Central memory CD8-positive, alpha-beta T cell (primary cell): ENCODE measurements around the gene DPYSL4.
"Not testable (repeated sequence)": the region's sequence is repeated elsewhere in the genome, so short reads cannot be mapped to it uniquely, and the experiment has no call there.

Source experiments
- ATAC-seq: fragments of 150-1000 bp; cut with Tn5 transposase; replicated peaks from 2 replicates; pipeline ENCODE4 v1.10.0; 2022; ENCODE audit warnings: mild to moderate bottlenecking, moderate FRiP score, moderate number of reproducible peaks; ENCODE audit not compliant: poor library complexity, severe bottlenecking; ENCODE audit errors: extremely low read depth
- DNase-seq, 2 donors: peaks; one replicate each; pipeline ENCODE4 v3.0.0; 2021; ENCODE audit warnings: low spot score in 2 of 2
- H3K27ac Mint-ChIP-seq: one replicate; pipeline ENCODE4 v1.8.0; 2022; ENCODE audit warnings: low read depth, mild to moderate bottlenecking, moderate library complexity, mixed read lengths
- H3K27me3 Mint-ChIP-seq: one replicate; pipeline ENCODE4 v1.8.0; 2022; ENCODE audit warnings: mixed read lengths
- H3K36me3 Mint-ChIP-seq: one replicate; pipeline ENCODE4 v1.8.0; 2022; ENCODE audit warnings: mild to moderate bottlenecking, moderate library complexity, mixed read lengths; ENCODE audit not compliant: insufficient read depth
- H3K4me1 Mint-ChIP-seq: one replicate; pipeline ENCODE4 v1.8.0; 2022; ENCODE audit warnings: mixed read lengths
- H3K4me3 Mint-ChIP-seq: one replicate; pipeline ENCODE4 v1.8.0; 2022; ENCODE audit warnings: mild to moderate bottlenecking, moderate library complexity, mixed read lengths
- H3K9me3 Mint-ChIP-seq: one replicate; pipeline ENCODE4 v1.8.0; 2022; ENCODE audit warnings: mixed read lengths

The DPYSL4 gene

DNA sequence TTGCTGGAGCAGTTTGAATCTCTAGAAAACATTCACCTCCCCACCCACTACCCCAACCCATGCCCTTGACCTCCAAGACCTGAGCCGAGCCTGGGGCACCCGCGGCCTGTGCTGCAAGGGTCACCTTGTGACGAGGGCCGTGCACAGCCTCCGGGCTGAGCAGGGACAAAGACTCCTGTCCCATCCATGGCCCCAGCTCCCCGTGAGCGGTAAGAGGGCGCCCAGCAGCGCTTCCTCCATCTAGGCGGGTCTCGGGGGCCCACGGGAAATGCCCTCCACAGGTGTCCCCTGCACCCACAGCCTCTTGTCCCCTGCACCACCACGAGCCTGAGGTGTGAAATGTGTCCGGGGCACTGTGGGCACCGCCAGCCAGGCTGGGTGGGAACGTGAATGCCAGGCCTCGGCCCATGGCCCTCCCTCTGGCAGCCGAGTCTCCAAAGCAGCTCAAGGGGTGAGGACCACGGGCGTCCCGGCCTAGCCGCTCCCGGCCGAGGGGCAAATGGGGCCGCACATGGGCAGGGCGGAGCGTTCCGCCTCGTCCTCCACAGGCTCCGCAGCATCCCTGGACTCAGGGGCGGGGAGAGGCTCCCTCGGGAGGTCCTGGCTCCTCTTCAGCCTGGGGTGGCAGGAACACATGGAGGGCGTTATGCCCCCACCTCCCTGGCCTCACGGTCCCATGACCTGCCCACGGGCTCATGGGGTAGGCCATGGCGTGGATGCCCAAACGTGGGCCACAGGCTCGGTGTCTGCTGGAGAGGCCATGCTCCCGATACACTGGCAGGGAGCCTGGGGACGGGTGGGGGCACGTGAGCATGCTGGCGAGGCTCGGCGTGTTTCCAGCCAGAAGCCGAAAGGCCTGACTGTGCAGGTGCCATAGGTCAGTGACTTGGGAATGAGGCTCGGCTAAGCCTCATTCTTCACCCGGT is 21.1 kb downstream of the DPYSL4 start:
- H3K4me3 Mint-ChIP-seq: no peak overlapping the region
- H3K4me1 Mint-ChIP-seq: no peaks in the 10 kb centered on the region
- H3K9me3 Mint-ChIP-seq: no peaks in the 10 kb centered on the region
- H3K27ac Mint-ChIP-seq: no peak overlapping the region
- H3K36me3 Mint-ChIP-seq: no peaks in the 10 kb centered on the region
- ATAC-seq (no peak), DNase-seq (no peak)
- H3K27me3 Mint-ChIP-seq: no peaks in the 10 kb centered on the region

DNA sequence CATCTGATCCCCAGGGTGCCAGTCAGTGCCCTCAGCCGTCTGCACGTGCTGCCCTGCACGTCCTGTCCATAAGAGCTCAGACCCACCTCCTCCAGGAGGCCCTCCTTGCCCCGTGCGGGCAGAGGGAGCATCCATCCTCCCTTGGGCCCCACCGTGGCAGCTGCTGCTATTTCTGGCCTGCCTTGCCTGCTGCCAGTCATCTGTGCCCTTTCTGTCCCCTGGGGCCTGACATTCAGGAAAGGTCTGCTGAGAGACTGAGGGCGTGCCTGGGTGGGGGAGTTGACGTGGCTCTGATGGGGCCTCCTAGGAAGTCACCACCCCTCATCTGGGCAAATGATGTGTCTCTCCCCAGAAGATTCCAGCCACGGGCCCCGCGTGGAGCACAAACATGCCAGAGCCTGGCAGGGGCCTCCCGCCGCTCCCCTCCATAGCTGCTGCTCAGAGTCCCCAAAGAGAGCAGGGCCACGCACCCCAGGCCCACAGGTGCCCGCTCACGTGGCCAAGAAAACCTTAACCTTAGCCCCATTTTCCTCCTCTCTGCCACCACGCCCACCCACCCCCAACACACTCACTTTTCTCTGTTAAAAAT is 21.8 kb downstream of the DPYSL4 start:
- Mint-ChIP-seq H3K27ac (no peak overlapping the region), H3K27me3 (no peaks in the 10 kb centered on the region), H3K9me3 (peaks cover 3% of the 10 kb centered on the region), H3K4me3 (no peak overlapping the region), H3K4me1 (no peaks in the 10 kb centered on the region), H3K36me3 (no peaks in the 10 kb centered on the region)
- no peak for DNase-seq
- no peak for ATAC-seq

DNA sequence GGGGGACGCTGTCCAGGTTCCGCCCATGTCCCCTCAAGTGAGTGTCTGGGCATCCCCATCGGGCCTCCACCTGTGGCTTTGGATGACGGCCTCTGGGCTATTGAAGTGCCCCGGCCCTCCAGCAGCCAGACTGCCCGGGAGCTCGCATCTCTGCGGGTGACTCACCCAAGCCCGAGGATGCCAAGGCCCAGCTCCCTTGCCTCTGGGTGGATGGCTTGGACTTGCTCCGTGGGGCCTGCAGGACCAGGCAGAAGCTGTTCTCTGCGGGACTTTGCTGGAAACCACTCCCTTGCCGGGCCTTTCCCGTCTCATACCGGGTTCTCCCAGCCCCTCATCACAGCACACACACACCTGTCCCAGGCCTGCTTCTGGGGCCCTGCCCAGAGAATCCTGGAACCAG is 22.4 kb downstream of the DPYSL4 start:
- ATAC-seq: no peak
- DNase-seq: no peak
- H3K4me3 Mint-ChIP-seq: no peak overlapping the region
- no peaks in the 10 kb centered on the region for H3K27me3 Mint-ChIP-seq
- H3K27ac Mint-ChIP-seq: no peak overlapping the region
- no peaks in the 10 kb centered on the region for H3K36me3 Mint-ChIP-seq
- no peaks in the 10 kb centered on the region for H3K4me1 Mint-ChIP-seq
- peaks cover 6% of the 10 kb centered on the region for H3K9me3 Mint-ChIP-seq

DNA sequence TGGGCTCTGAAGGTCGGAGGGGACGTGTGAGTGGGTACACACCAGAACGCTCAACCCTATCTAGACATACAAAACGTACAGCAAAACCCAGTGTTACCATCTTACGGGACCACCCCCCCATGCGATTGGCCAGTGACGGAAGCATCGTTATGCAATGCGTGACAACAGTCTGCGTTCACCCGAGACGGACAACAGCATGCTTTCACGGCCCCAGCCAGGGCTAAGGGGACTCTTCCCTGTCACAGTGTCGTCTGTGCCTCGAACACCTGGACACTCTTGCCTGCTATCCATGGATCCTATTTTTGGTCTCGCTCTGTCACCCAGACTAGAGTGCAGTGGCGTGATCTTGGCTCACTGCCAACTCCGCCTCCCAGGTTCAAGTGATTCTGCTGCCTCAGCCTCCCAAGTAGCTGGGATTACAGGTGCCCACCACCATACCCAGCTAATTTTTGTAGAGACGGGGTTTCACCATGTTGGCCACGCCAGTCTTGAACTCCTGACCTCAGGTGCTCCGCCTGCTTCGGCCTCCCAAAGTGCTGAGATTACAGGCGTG is 23.3 kb downstream of the DPYSL4 start:
- Mint-ChIP-seq H3K4me1 (no peaks in the 10 kb centered on the region), H3K4me3 (no peak overlapping the region), H3K27ac (no peak overlapping the region), H3K9me3 (peaks cover 6% of the 10 kb centered on the region), H3K36me3 (no peaks in the 10 kb centered on the region), H3K27me3 (no peaks in the 10 kb centered on the region)
- DNase-seq (no peak), ATAC-seq (no peak)

DNA sequence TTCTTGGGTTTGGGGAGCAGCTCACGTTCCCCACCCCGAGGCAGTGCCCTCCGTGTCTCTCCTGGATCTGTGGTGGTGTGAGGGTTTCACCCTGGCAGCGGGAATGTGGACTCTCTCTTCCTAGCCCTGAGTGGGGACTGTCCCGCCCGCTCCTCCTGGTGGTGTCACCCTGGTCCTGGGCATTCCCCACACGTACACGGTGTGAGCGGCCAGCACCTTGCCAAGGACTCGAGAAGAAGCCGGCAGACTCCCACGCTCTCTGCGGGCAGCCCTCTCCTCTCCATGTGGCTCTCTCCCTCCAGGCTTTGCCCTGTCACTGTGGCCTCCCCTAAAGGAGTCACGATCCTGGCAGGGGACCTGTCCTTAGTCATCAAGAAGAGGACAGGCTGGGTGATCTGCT is 24.0 kb downstream of the DPYSL4 start:
- H3K27ac Mint-ChIP-seq: no peak overlapping the region
- no peaks in the 10 kb centered on the region for H3K4me1 Mint-ChIP-seq
- ATAC-seq (no peak), DNase-seq (no peak)
- H3K4me3 Mint-ChIP-seq: no peak overlapping the region
- peaks cover 12% of the 10 kb centered on the region for H3K9me3 Mint-ChIP-seq
- H3K36me3 Mint-ChIP-seq: no peaks in the 10 kb centered on the region
- no peaks in the 10 kb centered on the region for H3K27me3 Mint-ChIP-seq

DNA sequence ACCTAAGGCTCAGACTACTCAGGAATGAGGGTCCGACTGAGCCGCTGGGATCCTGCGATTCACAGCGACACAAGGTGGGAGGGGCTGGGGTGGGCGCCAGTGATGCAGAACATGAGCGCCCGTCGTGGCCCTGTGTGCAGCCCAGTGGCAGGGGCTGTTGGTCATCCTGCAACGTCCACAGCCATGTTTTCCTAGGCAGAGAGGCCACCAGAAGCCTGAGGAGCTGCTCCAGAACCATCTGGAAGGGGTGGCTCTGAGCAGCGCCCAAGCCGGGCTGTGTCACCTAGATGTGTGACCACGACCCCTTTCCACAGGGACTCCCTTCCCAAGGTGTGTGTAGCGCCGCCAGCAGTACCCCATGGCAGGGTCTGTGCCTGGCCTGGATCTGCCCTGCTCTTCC is 24.5 kb downstream of the DPYSL4 start:
- Mint-ChIP-seq H3K4me3 (no peak overlapping the region), H3K27ac (no peak overlapping the region), H3K9me3 (peaks cover 12% of the 10 kb centered on the region), H3K4me1 (no peaks in the 10 kb centered on the region), H3K36me3 (no peaks in the 10 kb centered on the region), H3K27me3 (no peaks in the 10 kb centered on the region)
- no peak for ATAC-seq
- DNase-seq: no peak

DNA sequence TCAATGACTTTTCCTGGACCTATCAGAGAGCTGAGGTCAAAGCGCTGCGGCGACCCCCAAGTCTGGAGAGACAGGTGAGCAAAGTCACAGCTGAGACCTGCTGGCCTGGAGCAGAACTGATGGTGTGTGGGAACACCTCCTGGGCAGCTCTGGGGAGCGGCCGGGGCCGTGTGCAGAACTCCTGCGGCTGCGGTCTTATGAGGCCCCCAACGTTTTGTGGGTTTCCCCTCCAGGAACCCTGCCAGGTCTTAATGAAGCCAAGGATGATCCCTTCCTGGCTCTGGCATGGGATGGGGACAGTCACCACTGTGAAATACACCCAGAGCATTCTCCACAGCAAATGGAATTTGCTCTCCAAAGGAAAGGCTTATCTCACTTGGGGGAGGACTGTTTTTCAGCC is 26.1 kb downstream of the DPYSL4 start:
- Mint-ChIP-seq H3K4me1 (no peaks in the 10 kb centered on the region), H3K36me3 (no peaks in the 10 kb centered on the region), H3K9me3 (peaks cover 12% of the 10 kb centered on the region), H3K27me3 (no peaks in the 10 kb centered on the region), H3K4me3 (no peak overlapping the region), H3K27ac (no peak overlapping the region)
- DNase-seq (no peak), ATAC-seq (no peak)

DNA sequence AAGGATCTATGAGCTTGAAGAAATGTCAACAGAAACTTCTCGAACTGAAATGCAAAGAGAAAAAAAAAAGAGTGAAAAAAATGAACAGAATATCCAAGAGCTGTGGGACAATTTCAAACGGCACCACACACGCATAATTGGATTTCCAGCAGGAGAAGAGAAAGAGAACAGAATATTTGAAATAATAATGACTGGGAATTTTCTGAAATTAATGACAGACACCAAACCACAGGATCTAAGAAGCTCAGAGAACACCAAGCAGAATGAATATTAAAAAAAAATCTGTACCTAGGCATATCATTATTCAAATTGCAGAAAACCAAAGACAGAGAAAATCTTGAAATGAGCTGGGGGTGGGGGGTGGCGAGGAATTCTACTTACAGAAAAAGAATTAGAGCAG is 27.2 kb downstream of the DPYSL4 start:
- Mint-ChIP-seq H3K4me1 (no peaks in the 10 kb centered on the region), H3K4me3 (no peak overlapping the region), H3K36me3 (no peaks in the 10 kb centered on the region), H3K27ac (no peak overlapping the region), H3K27me3 (no peaks in the 10 kb centered on the region), H3K9me3 (peaks cover 16% of the 10 kb centered on the region)
- DNase-seq (no peak), ATAC-seq (no peak)

DNA sequence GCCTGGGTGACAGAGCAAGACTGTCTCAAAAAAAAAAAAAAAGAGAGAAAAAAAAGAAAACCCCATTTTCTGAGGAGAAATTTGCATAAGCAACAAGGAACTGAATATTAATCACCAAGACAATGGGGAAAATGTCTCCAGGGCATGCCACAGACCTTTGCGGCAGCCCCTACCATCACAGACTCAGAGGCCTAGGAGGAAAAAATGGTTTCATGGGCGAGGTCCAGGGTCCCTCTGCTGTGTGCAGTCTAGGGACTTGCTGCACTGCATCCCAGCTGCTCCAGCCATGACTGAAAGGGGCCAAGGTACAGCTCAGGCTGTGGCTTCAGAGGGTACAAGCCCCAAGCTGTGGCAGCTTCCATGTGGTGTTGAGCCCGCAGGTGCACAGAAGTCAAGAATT is 29.7 kb downstream of the DPYSL4 start:
- not testable (repeated sequence) for H3K27ac Mint-ChIP-seq, ATAC-seq, H3K4me1 Mint-ChIP-seq, H3K36me3 Mint-ChIP-seq, H3K4me3 Mint-ChIP-seq, H3K27me3 Mint-ChIP-seq, DNase-seq
- H3K9me3 Mint-ChIP-seq: peaks cover 16% of the 10 kb centered on the region

DNA sequence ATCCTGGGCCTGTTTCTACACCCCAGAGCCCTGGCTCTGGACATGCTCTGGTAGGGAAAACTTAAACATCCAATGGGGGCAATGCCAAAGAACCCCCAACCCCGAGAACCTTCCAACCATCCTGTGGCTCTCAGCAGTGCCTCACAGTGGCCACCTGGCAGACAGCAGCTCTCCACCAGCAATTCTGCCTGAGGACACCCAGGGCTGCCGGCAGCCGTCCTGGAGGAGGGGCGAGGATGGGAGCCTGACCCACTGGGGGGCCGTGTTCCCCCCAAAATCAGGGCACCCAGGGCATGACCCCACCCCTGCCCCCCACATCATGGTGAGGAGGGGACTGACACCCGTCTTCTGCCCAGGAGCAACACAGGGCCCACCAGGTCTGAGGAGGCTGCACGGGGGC is 32.7 kb downstream of the DPYSL4 start:
- ATAC-seq (no peak), DNase-seq (no peak)
- H3K27ac Mint-ChIP-seq: no peak overlapping the region
- peaks cover 9% of the 10 kb centered on the region for H3K9me3 Mint-ChIP-seq
- no peak overlapping the region for H3K4me3 Mint-ChIP-seq
- H3K36me3 Mint-ChIP-seq: peaks cover 1% of the 10 kb centered on the region
- H3K4me1 Mint-ChIP-seq: peaks cover 6% of the 10 kb centered on the region
- no peaks in the 10 kb centered on the region for H3K27me3 Mint-ChIP-seq

DNA sequence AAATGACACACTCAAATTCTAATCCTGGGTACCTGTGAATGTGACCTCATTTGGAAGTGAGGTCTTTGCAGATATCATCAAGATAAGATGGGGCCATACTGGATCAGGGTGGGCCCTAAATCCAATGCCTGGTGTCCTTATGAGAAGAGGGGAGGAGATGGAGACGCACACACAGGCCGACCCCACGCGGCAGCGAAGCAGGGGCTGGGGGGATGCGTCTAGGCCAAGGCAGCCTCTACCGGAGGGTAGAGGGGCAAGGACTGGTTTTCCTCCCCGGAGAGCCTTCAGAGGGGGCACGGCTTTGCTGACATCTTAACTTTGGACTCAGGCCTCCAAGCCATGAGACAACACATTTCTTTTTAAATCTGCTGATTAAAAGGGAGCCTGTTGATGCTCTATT is 33.3 kb downstream of the DPYSL4 start:
- H3K27me3 Mint-ChIP-seq: no peaks in the 10 kb centered on the region
- peaks cover 1% of the 10 kb centered on the region for H3K36me3 Mint-ChIP-seq
- no peak for DNase-seq
- H3K4me3 Mint-ChIP-seq: no peak overlapping the region
- H3K9me3 Mint-ChIP-seq: peaks cover 9% of the 10 kb centered on the region
- H3K4me1 Mint-ChIP-seq: peaks cover 6% of the 10 kb centered on the region
- ATAC-seq: no peak
- no peak overlapping the region for H3K27ac Mint-ChIP-seq

DNA sequence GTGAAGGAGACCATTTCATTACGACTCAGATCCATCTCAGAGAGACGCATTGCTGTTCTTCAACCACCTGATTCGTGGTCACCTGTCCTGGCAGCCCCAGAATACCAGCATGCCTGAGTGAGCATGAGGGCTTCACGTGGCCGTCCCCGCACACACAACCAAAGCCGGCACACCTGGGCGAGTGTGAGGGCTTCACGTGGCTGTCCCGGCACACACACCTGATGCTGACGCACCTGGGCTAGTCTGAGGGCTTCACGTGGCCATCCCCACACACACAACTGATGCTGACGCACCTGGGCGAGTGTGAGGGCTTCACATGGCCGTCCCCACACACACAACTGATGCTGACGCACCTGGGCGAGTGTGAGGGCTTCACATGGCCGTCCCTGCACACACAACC is 34.2 kb downstream of the DPYSL4 start:
- not testable (repeated sequence) for H3K27me3 Mint-ChIP-seq, ATAC-seq, H3K4me3 Mint-ChIP-seq, H3K9me3 Mint-ChIP-seq, DNase-seq, H3K27ac Mint-ChIP-seq, H3K36me3 Mint-ChIP-seq, H3K4me1 Mint-ChIP-seq

DNA sequence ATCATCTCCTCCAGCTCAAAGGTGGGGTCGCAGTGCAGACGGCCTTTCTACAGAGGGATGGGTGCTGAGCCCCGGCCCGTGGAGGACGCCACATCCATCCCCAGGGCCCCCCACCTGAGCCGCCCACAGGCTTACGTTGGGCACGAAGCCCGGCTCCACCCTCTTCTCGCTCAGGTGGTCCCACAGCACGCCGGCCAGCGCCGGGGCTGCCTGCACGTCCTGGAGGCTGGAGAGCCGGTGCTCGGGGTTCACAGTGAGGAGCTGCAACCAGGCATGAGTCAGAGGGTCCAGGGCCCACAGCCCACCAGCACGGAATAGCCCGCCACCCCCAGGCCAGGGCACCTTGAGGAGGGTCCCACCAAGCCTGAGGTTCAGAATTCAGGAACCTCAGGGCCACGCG is 36.0 kb downstream of the DPYSL4 start:
- H3K4me3 Mint-ChIP-seq: no peak overlapping the region
- no peaks in the 10 kb centered on the region for H3K27me3 Mint-ChIP-seq
- peaks cover 6% of the 10 kb centered on the region for H3K4me1 Mint-ChIP-seq
- peaks cover 1% of the 10 kb centered on the region for H3K36me3 Mint-ChIP-seq
- H3K9me3 Mint-ChIP-seq: peaks cover 4% of the 10 kb centered on the region
- ATAC-seq (no peak), DNase-seq (no peak)
- H3K27ac Mint-ChIP-seq: no peak overlapping the region
